Adrenal gland (tissue), 5 donors: ENCODE data around the gene ADAMTS6.

Source experiments
- CTCF ChIP-seq, 6 experiments: fragments of 450-650 bp in 4 of 6; fragments of 200-600 bp in 2 of 6; sonication (generic) in 1 of 6; IDR thresholded peaks; 1 replicate in 5 of 6; 2 replicates in 1 of 6; pipeline versions ENCODE4 v1.5.1 to v1.8.0; 2016 to 2021; ENCODE audit warnings: antibody characterized with exemption in 6 of 6, mild to moderate bottlenecking in 2 of 6, moderate library complexity in 1 of 6
- POLR2A ChIP-seq, 2 donors: fragments of 450-650 bp; IDR thresholded peaks; one replicate each; pipeline ENCODE4 v1.6.1; 2017; ENCODE audit warnings: antibody characterized with exemption in 2 of 2, mild to moderate bottlenecking in 2 of 2, moderate library complexity in 1 of 2
- donor health status: DM: no; HTN: no; CAD: no.

GRCh38 chr5:65132386-65132785 is 349.3 kb downstream of the ADAMTS6 start:
- TF ChIP-seq CTCF (IDR thresholded peaks at IDR 0.05): no peak
- no peak for TF ChIP-seq POLR2A (IDR thresholded peaks at IDR 0.05)
